Duodenal mucosa (tissue), 2 donors: Measurements from ENCODE around the gene KRT15.

ENCODE experiments used
- H3K27ac ChIP-seq: one replicate; pipeline ENCODE4 v1.7.0; 2013; ENCODE audit warnings: low read depth, low read length
- H3K27me3 ChIP-seq, 2 donors: one replicate each; pipeline ENCODE4 v1.7.0; 2013; ENCODE audit warnings: low read length in 2 of 2, control low read depth in 1 of 2; ENCODE audit not compliant: insufficient read depth in 2 of 2, control insufficient read depth in 1 of 2
- H3K36me3 ChIP-seq, 2 donors: one replicate each; pipeline ENCODE4 v1.7.0; 2013; ENCODE audit warnings: low read length in 2 of 2, control low read depth in 1 of 2; ENCODE audit not compliant: insufficient read depth in 2 of 2, control insufficient read depth in 1 of 2
- H3K4me1 ChIP-seq, 2 donors: one replicate each; pipeline ENCODE4 v1.7.0; 2013; ENCODE audit warnings: low read length in 2 of 2, control low read depth in 1 of 2; ENCODE audit not compliant: insufficient read depth in 2 of 2, control insufficient read depth in 1 of 2
- H3K4me3 ChIP-seq, 2 donors: one replicate each; pipeline ENCODE4 v1.7.0; 2013; ENCODE audit warnings: low read length in 2 of 2, low read depth in 1 of 2
- H3K9ac ChIP-seq, 2 donors: one replicate each; pipeline ENCODE4 v1.7.0; 2013; ENCODE audit warnings: low read length in 2 of 2, low read depth in 1 of 2
- H3K9me3 ChIP-seq, 2 donors: one replicate each; pipeline ENCODE4 v1.7.0; 2013; ENCODE audit warnings: low read length in 2 of 2, control low read depth in 1 of 2; ENCODE audit not compliant: control insufficient read depth in 1 of 2

KRT15 gene

DNA sequence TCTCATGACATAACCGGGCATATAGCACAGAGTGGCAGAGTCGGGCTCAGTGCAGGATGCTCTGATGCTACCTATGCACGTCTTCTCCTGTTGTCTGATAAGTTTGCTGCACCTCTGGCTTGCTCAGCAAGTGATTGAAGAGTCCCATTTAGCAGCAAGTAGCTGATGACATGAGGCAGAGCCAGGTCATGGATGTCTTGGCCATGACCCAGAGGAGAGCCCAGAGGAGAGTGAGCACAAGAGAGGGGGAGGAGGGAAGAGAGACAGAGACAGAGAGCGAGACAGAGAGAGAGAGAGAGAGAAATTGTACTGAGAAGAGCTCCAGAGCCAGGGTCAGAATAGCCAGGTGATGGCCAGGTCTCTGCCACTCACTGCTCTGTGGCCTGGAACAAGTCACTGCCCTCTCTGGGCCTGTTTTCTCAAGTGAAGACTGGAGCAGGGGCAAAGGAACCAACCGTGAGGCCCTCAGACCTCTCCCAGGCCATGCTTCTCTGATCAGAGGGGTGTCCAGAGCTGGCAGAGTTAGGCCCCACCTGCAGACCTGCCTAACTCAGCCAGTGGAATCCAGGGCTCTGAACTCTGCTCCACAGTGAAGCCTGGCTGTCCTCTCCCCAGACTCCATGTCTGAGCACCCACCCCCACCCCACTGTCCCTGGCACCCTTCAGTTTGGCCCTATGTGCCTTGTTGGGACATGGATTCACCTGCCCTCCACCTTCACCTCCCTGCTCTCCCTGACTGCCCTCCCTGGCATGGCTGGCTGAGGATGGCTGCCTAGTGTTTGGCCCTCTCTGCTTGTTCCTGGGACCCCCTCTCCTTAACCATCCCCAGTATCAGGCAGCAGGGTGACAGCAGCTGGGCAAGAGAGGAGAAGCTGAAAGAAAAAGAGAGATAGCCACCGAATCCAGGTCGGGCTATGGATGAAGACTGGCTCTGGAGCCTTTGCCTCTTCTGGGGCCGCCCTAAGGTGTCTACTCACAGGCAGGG is 33.5 kb downstream of the KRT15 start:
- no peaks in the 10 kb centered on the region for H3K27me3 ChIP-seq
- H3K9ac ChIP-seq: no peak overlapping the region
- H3K27ac ChIP-seq: no peak overlapping the region
- H3K36me3 ChIP-seq: no peaks in the 10 kb centered on the region
- no peak overlapping the region for H3K4me3 ChIP-seq
- H3K4me1 ChIP-seq: peaks cover 16 to 23% of the 10 kb centered on the region in 2 donors
- H3K9me3 ChIP-seq: no peaks in the 10 kb centered on the region

DNA sequence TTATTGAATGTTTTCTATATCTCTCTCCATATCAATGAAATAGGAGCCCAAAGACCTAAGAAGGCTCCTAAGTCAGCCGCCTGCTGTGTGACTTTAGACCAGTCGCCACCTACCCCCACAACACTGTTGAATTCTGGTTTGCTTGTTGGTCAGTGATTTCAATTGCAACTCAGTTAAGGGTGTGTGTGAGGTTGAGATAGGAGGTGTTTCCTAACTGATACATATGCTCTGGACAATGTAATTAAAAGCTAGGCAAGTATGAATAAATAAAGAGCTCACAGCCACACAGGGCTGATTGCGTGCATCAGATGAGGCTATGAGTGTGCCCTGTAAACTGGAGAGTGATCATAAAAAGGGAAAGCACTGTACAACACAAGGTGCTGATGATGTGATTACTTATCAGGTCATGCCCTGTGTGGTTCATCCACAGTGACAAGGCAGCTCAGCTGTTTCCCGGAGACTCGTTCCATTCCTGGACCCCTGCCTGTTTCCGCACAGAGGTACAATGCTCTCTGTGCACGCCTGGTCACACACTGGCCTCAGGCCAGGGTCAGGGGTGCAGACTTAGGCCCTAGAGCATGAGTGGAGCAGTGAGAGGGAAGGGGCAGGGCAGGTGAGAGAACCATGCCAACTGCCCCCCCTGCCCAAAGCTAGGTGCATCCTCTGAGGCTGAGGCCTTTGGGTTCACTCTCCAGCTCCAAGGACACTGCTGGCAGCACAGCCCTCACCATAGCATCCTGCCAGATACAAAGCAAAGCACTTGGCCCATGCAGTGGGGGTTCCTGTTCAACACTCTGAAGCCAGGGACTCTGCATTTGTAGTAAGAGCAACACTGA is 34.5 kb downstream of the KRT15 start:
- H3K4me1 ChIP-seq: peaks cover 15 to 16% of the 10 kb centered on the region in 2 donors
- H3K9ac ChIP-seq: no peak overlapping the region
- no peaks in the 10 kb centered on the region for H3K36me3 ChIP-seq
- H3K4me3 ChIP-seq: no peak overlapping the region
- no peaks in the 10 kb centered on the region for H3K27me3 ChIP-seq
- no peaks in the 10 kb centered on the region for H3K9me3 ChIP-seq
- no peak overlapping the region for H3K27ac ChIP-seq

DNA sequence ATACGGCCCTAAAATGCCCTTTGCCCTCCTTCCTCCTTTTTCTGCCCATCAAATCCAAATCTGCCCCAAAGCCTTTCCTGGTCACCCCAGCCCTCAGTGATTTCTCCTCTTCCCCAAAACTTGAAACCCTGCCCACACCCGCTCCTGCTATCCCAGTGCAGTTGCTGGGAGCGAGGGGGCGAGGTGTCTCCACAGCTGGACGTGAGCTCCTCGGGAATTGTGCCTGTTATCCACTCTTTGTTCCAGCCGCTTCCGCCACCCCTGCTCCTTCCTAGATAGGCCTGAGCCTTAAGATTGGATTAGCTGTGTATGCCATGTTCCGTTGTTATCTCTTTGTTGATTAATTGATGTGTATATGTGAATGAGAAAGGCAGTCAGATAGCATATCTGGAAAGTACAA is 35.2 kb downstream of the KRT15 start:
- H3K27ac ChIP-seq: no peak overlapping the region
- no peaks in the 10 kb centered on the region for H3K27me3 ChIP-seq
- H3K36me3 ChIP-seq: no peaks in the 10 kb centered on the region
- H3K4me3 ChIP-seq: no peak overlapping the region
- no peak overlapping the region for H3K9ac ChIP-seq
- no peaks in the 10 kb centered on the region for H3K9me3 ChIP-seq
- peaks cover 15 to 16% of the 10 kb centered on the region in 2 donors for H3K4me1 ChIP-seq

DNA sequence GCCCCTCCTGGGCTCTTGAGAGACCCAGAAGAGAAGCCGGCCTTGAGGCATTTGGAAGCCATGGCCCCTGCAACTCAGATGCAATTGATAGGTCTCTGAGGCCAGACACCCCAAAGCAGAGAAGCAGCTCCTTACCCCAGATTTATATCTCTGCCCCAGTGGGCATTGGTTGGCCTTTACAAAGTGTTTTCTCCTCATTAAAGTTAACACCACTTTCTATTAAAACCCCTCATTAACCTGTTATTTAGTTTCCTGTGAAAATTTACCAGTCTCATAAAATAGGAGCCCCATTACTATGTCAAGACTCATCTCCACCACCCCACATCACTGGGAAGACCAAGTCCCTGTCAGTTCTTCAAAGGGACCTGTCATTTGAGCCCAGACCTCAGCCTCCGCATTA is 37.7 kb downstream of the KRT15 start, which contains the start of gene KRT35:
Gene KRT35, minus strand, starts transcription at position 116 of the 400 bp plus-strand sequence. Its CDS starts 54 bp downstream, at position 62.
- Histone ChIP-seq H3K9me3 (no peaks in the 10 kb centered on the region), H3K36me3 (no peaks in the 10 kb centered on the region), H3K27ac (no peak within 1 kb of the TSS), H3K9ac (no peak within 1 kb of the TSS), H3K4me3 (no peak within 1 kb of the TSS), H3K27me3 (no peaks in the 10 kb centered on the region), H3K4me1 (peaks cover 15 to 16% of the 10 kb centered on the region in 2 donors)

DNA sequence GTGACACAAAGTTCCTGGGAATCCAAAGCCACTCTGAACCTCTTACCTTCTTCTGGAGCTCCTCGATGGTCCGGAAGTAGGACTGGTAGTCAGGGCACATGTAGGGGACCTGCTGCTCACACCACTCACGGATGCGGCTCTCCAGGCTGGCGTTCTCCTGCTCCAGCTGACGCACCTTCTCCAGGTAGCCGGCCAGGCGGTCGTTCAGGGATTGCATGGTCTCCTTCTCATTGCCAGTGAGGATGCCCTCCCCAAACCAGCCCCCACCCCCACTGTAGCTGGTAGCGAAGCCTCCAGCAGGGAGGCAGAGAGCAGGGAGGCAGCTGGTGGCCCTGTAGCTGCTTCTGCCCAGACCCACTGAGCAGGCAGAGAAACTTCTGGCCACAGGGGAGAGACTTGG is 38.1 kb downstream of the KRT15 start:
- Histone ChIP-seq H3K27me3 (no peaks in the 10 kb centered on the region), H3K9ac (no peak overlapping the region), H3K4me1 (peaks cover 15 to 16% of the 10 kb centered on the region in 2 donors), H3K9me3 (no peaks in the 10 kb centered on the region), H3K36me3 (no peaks in the 10 kb centered on the region), H3K4me3 (no peak overlapping the region), H3K27ac (no peak overlapping the region)

DNA sequence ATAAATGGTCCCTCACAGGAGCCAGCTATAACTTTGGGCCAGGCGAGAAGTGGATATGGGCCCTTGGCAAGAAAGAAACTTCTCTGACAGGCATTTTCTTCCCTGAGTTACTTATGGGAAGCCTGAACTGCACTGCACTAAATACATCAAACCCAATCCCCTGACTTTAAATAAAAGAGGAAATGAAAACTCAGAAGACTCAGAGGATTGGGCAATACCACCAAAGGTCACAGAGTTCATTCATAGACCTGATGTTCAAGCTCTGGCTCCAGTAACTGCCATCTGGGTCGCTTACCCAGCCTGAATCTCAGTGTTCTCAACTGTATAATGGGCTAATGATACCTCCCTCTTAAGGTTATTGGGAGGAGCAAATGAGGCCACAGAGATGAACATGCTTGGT is 38.6 kb downstream of the KRT15 start:
- Histone ChIP-seq H3K27me3 (no peaks in the 10 kb centered on the region), H3K27ac (no peak overlapping the region), H3K4me1 (peaks cover 15 to 16% of the 10 kb centered on the region in 2 donors), H3K4me3 (no peak overlapping the region), H3K9me3 (no peaks in the 10 kb centered on the region), H3K36me3 (no peaks in the 10 kb centered on the region), H3K9ac (no peak overlapping the region)

DNA sequence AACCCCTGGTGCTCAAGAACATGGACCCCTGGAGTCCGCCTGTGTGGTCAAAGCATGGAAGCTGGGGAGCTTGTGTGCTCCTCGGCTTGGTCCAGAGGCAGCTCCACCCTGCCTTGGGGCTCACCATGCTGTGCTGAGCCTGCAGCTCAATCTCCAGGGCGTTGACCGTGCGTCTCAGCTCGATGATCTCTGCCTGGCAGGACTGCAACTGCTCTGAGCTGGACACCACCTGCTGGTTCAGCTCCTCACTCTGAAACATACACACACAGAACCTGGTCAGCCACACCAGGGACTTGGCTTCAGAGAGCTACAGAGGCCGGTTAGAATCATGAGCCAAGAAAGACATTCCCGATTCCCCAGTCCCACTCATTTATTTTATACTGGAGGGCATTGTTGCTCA is 40.5 kb downstream of the KRT15 start:
- no peaks in the 10 kb centered on the region for H3K9me3 ChIP-seq
- no peak overlapping the region for H3K9ac ChIP-seq
- H3K4me1 ChIP-seq: peaks cover 1 to 2% of the 10 kb centered on the region in 2 donors
- no peak overlapping the region for H3K27ac ChIP-seq
- H3K27me3 ChIP-seq: no peaks in the 10 kb centered on the region
- H3K4me3 ChIP-seq: no peak overlapping the region
- no peaks in the 10 kb centered on the region for H3K36me3 ChIP-seq

DNA sequence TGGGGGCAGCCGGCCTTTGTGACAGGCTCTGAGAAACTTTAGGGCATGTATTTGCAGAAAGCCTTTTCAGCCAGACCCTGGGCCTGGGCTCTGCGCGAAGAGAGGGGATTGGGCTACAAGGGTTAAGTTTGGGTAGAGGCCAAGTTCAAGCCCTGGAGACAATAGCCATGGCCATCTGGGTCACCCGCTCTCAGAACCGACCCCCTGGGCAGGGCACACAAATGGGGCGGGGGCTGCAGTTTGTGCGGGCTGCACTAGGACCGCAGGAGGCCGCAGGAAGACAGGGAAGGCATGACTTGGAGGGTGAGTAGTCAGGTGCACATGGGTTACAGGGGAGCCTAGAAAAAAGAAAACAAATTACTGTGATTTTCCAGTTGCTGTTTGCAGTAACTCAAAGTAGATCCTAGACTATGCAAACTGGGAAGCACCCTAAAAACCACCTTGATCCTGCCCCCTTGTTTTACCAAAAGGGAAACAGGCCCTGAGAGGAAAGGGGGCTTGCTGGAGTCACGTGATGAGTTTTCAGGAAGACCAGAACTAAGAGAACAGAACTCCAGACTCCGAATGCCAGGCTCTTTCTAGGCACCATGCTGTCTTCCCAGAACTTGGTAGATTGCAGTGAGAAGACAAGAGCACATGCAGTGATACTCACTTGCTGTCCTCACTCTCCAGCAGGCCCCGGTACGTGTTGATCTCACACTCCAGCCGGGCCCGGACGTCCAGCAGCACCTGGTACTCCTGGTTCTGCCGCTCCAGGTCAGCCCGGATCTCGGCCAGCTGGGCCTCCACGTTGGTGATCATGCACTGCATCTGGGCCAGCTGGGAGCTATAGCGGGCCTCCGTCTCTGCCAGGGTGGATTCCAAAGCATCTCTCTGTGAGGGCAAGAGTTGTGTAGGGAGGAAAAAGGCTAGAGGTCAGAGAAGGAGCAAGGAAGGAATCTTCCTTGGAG is 41.5 kb downstream of the KRT15 start:
- no peaks in the 10 kb centered on the region for H3K9me3 ChIP-seq
- H3K27ac ChIP-seq: no peak overlapping the region
- H3K27me3 ChIP-seq: no peaks in the 10 kb centered on the region
- H3K36me3 ChIP-seq: no peaks in the 10 kb centered on the region
- no peaks in the 10 kb centered on the region for H3K4me1 ChIP-seq
- H3K9ac ChIP-seq: no peak overlapping the region
- H3K4me3 ChIP-seq: no peak overlapping the region

DNA sequence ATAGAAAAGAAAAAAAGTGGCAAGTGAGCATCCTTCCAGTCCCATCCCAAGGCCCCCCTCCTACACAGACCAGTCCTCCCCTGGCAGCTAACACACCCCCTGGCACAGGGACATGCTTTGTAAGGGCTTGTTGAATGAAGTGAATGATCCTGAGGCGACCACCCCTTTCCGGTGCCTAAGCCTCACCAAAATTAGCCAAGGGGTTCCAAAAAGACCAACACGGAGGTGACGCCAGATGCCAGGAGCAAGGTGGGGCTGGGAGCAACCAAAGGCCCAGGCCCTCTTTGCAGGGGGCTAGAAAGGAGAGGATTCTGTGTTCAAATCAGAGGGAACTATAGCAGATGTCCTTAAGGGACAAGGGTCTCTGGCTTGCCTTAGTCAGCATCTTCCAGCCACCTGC is 43.3 kb downstream of the KRT15 start:
- Histone ChIP-seq H3K4me3 (no peak overlapping the region), H3K36me3 (no peaks in the 10 kb centered on the region), H3K27me3 (no peaks in the 10 kb centered on the region), H3K27ac (no peak overlapping the region), H3K9me3 (no peaks in the 10 kb centered on the region), H3K9ac (no peak overlapping the region), H3K4me1 (no peaks in the 10 kb centered on the region)
